Measurements from ENCODE around the gene VPS13D.

- TF ChIP-seq CTCF (conservative IDR thresholded peaks at IDR 0.05; ENCODE audit: low read depth, low read length): no peak
- no peak for TF ChIP-seq EZH2 (IDR thresholded peaks at IDR 0.05; ENCODE audit: low read length, unreplicated experiment)
- no peak for TF ChIP-seq EZH2phosphoT487 (IDR thresholded peaks at IDR 0.05; ENCODE audit: borderline replicate concordance, low read length)
Measured at GRCh38 chr1:12229386-12229834, 420 bp upstream of the VPS13D start.

Data from PC-3 (cell line).